HCT116 (cell line): Measurements from ENCODE around the gene LRRC1. TPM values are rescaled to one million over a fixed set of nuclear protein-coding genes. Genes with fewer than 3 reads are reported as not detected.

Experiments
- ATAC-seq: fragments of 200-7000 bp; cut with Tn5 transposase; 2 replicates; pipeline ENCODE4 v1.9.1; 2020; ENCODE audit warnings: mild to moderate bottlenecking, moderate library complexity
- BruUV-seq: library from RNA; stranded (reverse); fragments of 400-500 nt; replicated peaks from 2 replicates; lab custom pipeline; 2021; lab: Mats Ljungman, UMichigan
- CTCF ChIA-PET: fragments of 300-600 bp; sonication (Branson Sonifier 250); formaldehyde crosslinking; loops from one replicate; lab custom pipeline; 2021; ENCODE audit warnings: antibody characterized with exemption; lab: Charles Lee
- POLR2A ChIA-PET: fragments of 300-600, 350-600 bp; sonication (Branson Sonifier 250); formaldehyde crosslinking; loops from one replicate; lab custom pipeline; 2021; ENCODE audit warnings: antibody characterized with exemption; lab: Charles Lee
- RAD21 ChIA-PET, 2 experiments: fragments of 300-600 bp; sonication (Branson Sonifier 250); formaldehyde crosslinking; loops; one replicate each; lab custom pipeline; 2023; ENCODE audit warnings: low total read pairs in 2 of 2; ENCODE audit not compliant: uncharacterized antibody in 2 of 2, unreplicated experiment in 2 of 2, low non-redundant PET in 1 of 2; lab: Charles Lee
- DNase-seq: peaks from one replicate; pipeline ENCODE4 v3.0.0-alpha.2; 2010; ENCODE audit warnings: low read depth, low spot score
- H2AFZ ChIP-seq: fragments of 200-600 bp; shearing (Covaris generic), sonication (generic); 2 replicates; pipeline ENCODE4 v1.6.1; 2017; ENCODE audit warnings: low read depth, mixed run types, mixed read lengths, antibody characterized with exemption, low read length; ENCODE audit not compliant: poor library complexity, severe bottlenecking
- H3K27ac ChIP-seq: 2 replicates; pipeline ENCODE4 v1.5.1; 2012; ENCODE audit warnings: low read depth, low read length
- H3K27me3 ChIP-seq: fragments of 200-600 bp; sonication (generic); 2 replicates; pipeline ENCODE4 v1.6.1; 2016; ENCODE audit warnings: mixed run types, low read length, mixed read lengths; ENCODE audit not compliant: insufficient read depth
- H3K36me3 ChIP-seq, 2 experiments: fragments of 200-500 bp in 1 of 2; fragments of 200-600 bp in 1 of 2; sonication (Bioruptor generic) in 1 of 2; sonication (generic) in 1 of 2; 2 replicates each; pipeline versions ENCODE4 v1.5.1 to v1.6.1; 2014 to 2016; ENCODE audit warnings: low read length in 2 of 2, inconsistent platforms in 1 of 2, mixed read lengths in 1 of 2, mixed run types in 1 of 2; ENCODE audit not compliant: insufficient read depth in 2 of 2, control insufficient read depth in 1 of 2
- H3K4me1 ChIP-seq, 2 experiments: fragments of 200-600 bp in 1 of 2; sonication (generic) in 1 of 2; 2 replicates each; pipeline versions ENCODE4 v1.5.1 to v1.6.1; 2012 to 2017; ENCODE audit warnings: low read length in 2 of 2, inconsistent platforms in 1 of 2, mild to moderate bottlenecking in 1 of 2, mixed read lengths in 1 of 2, mixed run types in 1 of 2, moderate library complexity in 1 of 2; ENCODE audit not compliant: insufficient read depth in 2 of 2, control insufficient read depth in 1 of 2
- H3K4me2 ChIP-seq: fragments of 200-600 bp; sonication (generic); 2 replicates; pipeline ENCODE4 v1.6.1; 2017; ENCODE audit warnings: mixed run types, low read length, mixed read lengths
- H3K4me3 ChIP-seq, 2 experiments: fragments of 200-600 bp in 1 of 2; sonication (generic) in 1 of 2; replicated peaks in 1 of 2; 2 replicates each; pipeline ENCODE4 v1.5.1; 2011 to 2016; ENCODE audit warnings: low read length in 2 of 2, control low read depth in 1 of 2, low read depth in 1 of 2, mild to moderate bottlenecking in 1 of 2, mixed read lengths in 1 of 2, mixed run types in 1 of 2
- H3K79me2 ChIP-seq: fragments of 200-600 bp; sonication (generic); 2 replicates; pipeline ENCODE4 v1.6.1; 2017; ENCODE audit warnings: mild to moderate bottlenecking, mixed run types, low read length, moderate library complexity, mixed read lengths; ENCODE audit not compliant: insufficient read depth
- H3K9ac ChIP-seq: fragments of 200-600 bp; sonication (generic); 2 replicates; pipeline ENCODE4 v1.6.1; 2016; ENCODE audit warnings: low read length, mixed read lengths
- H3K9me2 ChIP-seq: fragments of 200-600 bp; sonication (generic), shearing (Covaris generic); 2 replicates; pipeline ENCODE4 v1.6.1; 2017; ENCODE audit warnings: mixed run types, mild to moderate bottlenecking, moderate library complexity; ENCODE audit not compliant: insufficient read depth
- H3K9me3 ChIP-seq, 2 experiments: fragments of 200-500 bp in 1 of 2; fragments of 200-600 bp in 1 of 2; sonication (Bioruptor generic) in 1 of 2; sonication (generic) in 1 of 2; 2 replicates each; pipeline ENCODE4 v1.6.1; 2014 to 2017; ENCODE audit warnings: low read length in 2 of 2, mixed read lengths in 2 of 2, inconsistent platforms in 1 of 2, low read depth in 1 of 2, mild to moderate bottlenecking in 1 of 2, mixed run types in 1 of 2, moderate library complexity in 1 of 2; ENCODE audit not compliant: control insufficient read depth in 1 of 2, insufficient read depth in 1 of 2
- H4K20me1 ChIP-seq: fragments of 200-600 bp; sonication (generic), shearing (Covaris generic); 2 replicates; pipeline ENCODE4 v1.6.1; 2017; ENCODE audit warnings: mixed run types, mild to moderate bottlenecking, moderate library complexity; ENCODE audit not compliant: insufficient read depth
- CBX3 ChIP-seq: IDR thresholded peaks from 2 replicates; pipeline ENCODE4 v1.6.1; 2012; ENCODE audit warnings: low read depth
- EGR1 ChIP-seq: IDR thresholded peaks from 2 replicates; pipeline ENCODE4 v1.6.1; 2012; ENCODE audit warnings: low read depth
- ELF1 ChIP-seq: IDR thresholded peaks from 2 replicates; pipeline ENCODE4 v1.6.1; 2012; ENCODE audit warnings: low read depth, borderline replicate concordance
- POLR2AphosphoS5 ChIP-seq: IDR thresholded peaks from 2 replicates; pipeline ENCODE4 v1.6.1; 2011; ENCODE audit warnings: mild to moderate bottlenecking, low read depth, low read length, moderate library complexity
- SIN3A ChIP-seq: IDR thresholded peaks from 2 replicates; pipeline ENCODE4 v1.6.1; 2012; ENCODE audit warnings: low read depth
- SRF ChIP-seq: IDR thresholded peaks from 2 replicates; pipeline ENCODE4 v1.6.1; 2012; ENCODE audit warnings: low read depth
- YY1 ChIP-seq: IDR thresholded peaks from 2 replicates; pipeline ENCODE4 v1.6.1; 2011; ENCODE audit warnings: low read length, low read depth, moderate library complexity, mild to moderate bottlenecking; ENCODE audit not compliant: insufficient replicate concordance; ENCODE audit errors: extremely low read depth
- intact Hi-C: fragments of 100-400 bp; cut with micrococcal nuclease; formaldehyde crosslinking; loops from 2 replicates; pipeline ENCODE4 v1.10.0; 2022
- total RNA-seq: library from RNA; stranded (reverse); gene quantifications from one replicate; pipeline ENCODE4 v1.2.1, GENCODE V29; 2021; ENCODE audit not compliant: unreplicated experiment

LRRC1 gene
- total RNA-seq, 1 experiment from 2014 or later, result 19.8 TPM

GRCh38 chr6:53854843-53855567 lies 60.2 kb downstream of the LRRC1 start:
- H3K4me2 ChIP-seq, result no peak overlapping the region
- TF ChIP-seq CBX3, result no peak
- no peak for TF ChIP-seq EGR1
- H2AFZ ChIP-seq, result no peak overlapping the region
- H3K79me2 ChIP-seq, result peaks cover 19% of the 10 kb centered on the region; the same call in 1 of the 2 replicates
- RAD21 ChIA-PET, result no interaction called here
- CTCF ChIA-PET, result no interaction called here
- DNase-seq (no peak), ATAC-seq (no peak)
- BruUV-seq, result no TSS peak
- POLR2A ChIA-PET, result no interaction called here
- H3K27ac ChIP-seq, result no peak overlapping the region
- H3K36me3 ChIP-seq, result no peaks in the 10 kb centered on the region
- no peaks in the 10 kb centered on the region for H4K20me1 ChIP-seq
- no peaks in the 10 kb centered on the region for H3K9me3 ChIP-seq
- H3K27me3 ChIP-seq, result no peaks in the 10 kb centered on the region
- H3K4me1 ChIP-seq, result 0 out of 4 replicates have a peak, but pooled peaks cover 0 to 3% of the 10 kb centered on the region in 2 experiments
- H3K9me2 ChIP-seq, result no peaks in the 10 kb centered on the region
- no peak overlapping the region for H3K9ac ChIP-seq
- intact Hi-C loops, result no loop called here
- no peak overlapping the region for H3K4me3 ChIP-seq

GRCh38 chr6:53855940-53856339 lies 61.1 kb downstream of the LRRC1 start:
- ChIA-PET CTCF (no interaction called here), RAD21 (no interaction called here), POLR2A (no interaction called here)
- no peak for DNase-seq
- H3K79me2 ChIP-seq, result peaks cover 19% of the 10 kb centered on the region; the same call in 1 of the 2 replicates
- no peaks in the 10 kb centered on the region for H4K20me1 ChIP-seq
- H3K9me2 ChIP-seq, result no peaks in the 10 kb centered on the region
- 0 out of 4 replicates have a peak, but pooled peaks cover 0 to 3% of the 10 kb centered on the region in 2 experiments for H3K4me1 ChIP-seq
- H3K4me3 ChIP-seq, result no peak overlapping the region
- no peak for ATAC-seq
- H3K27ac ChIP-seq, result no peak overlapping the region
- TF ChIP-seq SRF (no peak), SIN3A (no peak), CBX3 (no peak), YY1 (no peak), ELF1 (no peak), POLR2AphosphoS5 (no peak)
- no peaks in the 10 kb centered on the region for H3K9me3 ChIP-seq
- no peaks in the 10 kb centered on the region for H3K27me3 ChIP-seq
- H2AFZ ChIP-seq, result no peak overlapping the region
- intact Hi-C loops, result no loop called here
- no peak overlapping the region for H3K4me2 ChIP-seq
- H3K36me3 ChIP-seq, result no peaks in the 10 kb centered on the region
- no TSS peak for BruUV-seq
- no peak overlapping the region for H3K9ac ChIP-seq
